NCI-H446 (cell line): ENCODE measurements around the gene GPATCH2.
A peak's percentile ranks its signal among the peaks of the same experiment; 100 is the strongest.
"Not testable (repeated sequence)": the region's sequence is repeated elsewhere in the genome, so short reads cannot be mapped to it uniquely, and the experiment has no call there.

ENCODE experiments used
- DNase-seq, 2 experiments: peaks; one replicate each; lab custom pipeline; 2025; lab: John Stamatoyannopoulos, UW

GPATCH2 gene

GRCh38 chr1:217584286-217584811 lies 46.5 kb downstream of the GPATCH2 start:
- not testable (repeated sequence) for DNase-seq

- DNase-seq, result no peak
Observed at GRCh38 chr1:217577336-217577735, 53.6 kb downstream of the GPATCH2 start.

GRCh38 chr1:217574265-217574949 lies 56.5 kb downstream of the GPATCH2 start:
- DNase-seq, result no peak

- DNase-seq, result no peak
Observed at GRCh38 chr1:217569021-217569420, 61.9 kb downstream of the GPATCH2 start.

GRCh38 chr1:217568200-217568599 lies 62.7 kb downstream of the GPATCH2 start:
- DNase-seq, result no peak

- DNase-seq, result no peak
Observed at GRCh38 chr1:217564833-217565232, 66.1 kb downstream of the GPATCH2 start.

- DNase-seq, result no peak
Observed at GRCh38 chr1:217564207-217564606, 66.7 kb downstream of the GPATCH2 start.

GRCh38 chr1:217563179-217563578 lies 67.7 kb downstream of the GPATCH2 start:
- no peak for DNase-seq

GRCh38 chr1:217562229-217562878 lies 68.5 kb downstream of the GPATCH2 start:
- DNase-seq, result no peak

- DNase-seq, result no peak
Observed at GRCh38 chr1:217561446-217561845, 69.4 kb downstream of the GPATCH2 start.

GRCh38 chr1:217554849-217555248 lies 76.0 kb downstream of the GPATCH2 start:
- peak in 1 of 2 experiments; percentile 44 for DNase-seq

- DNase-seq, result no peak
Observed at GRCh38 chr1:217553949-217554509, 76.9 kb downstream of the GPATCH2 start.

GRCh38 chr1:217552339-217552951 lies 78.4 kb downstream of the GPATCH2 start:
- no peak for DNase-seq

- DNase-seq, result no peak
Observed at GRCh38 chr1:217542837-217543236, 88.1 kb downstream of the GPATCH2 start.

GRCh38 chr1:217542136-217542777 lies 88.6 kb downstream of the GPATCH2 start:
- peak in 1 of 2 experiments; percentile 6 for DNase-seq

- DNase-seq, result no peak
Observed at GRCh38 chr1:217540321-217540720, 90.6 kb downstream of the GPATCH2 start.

- no peak for DNase-seq
Observed at GRCh38 chr1:217539510-217539909, 91.4 kb downstream of the GPATCH2 start.

GRCh38 chr1:217535601-217536377 lies 95.1 kb downstream of the GPATCH2 start:
- no peak for DNase-seq

- peak; percentile 19 to 72 for DNase-seq
Observed at GRCh38 chr1:217534566-217534965, 96.3 kb downstream of the GPATCH2 start.

- DNase-seq, result no peak
Observed at GRCh38 chr1:217528271-217528670, 102.6 kb downstream of the GPATCH2 start.

GRCh38 chr1:217527151-217527550 lies 103.7 kb downstream of the GPATCH2 start:
- no peak for DNase-seq
